ENCODE results near the gene LARP4B.

DNA sequence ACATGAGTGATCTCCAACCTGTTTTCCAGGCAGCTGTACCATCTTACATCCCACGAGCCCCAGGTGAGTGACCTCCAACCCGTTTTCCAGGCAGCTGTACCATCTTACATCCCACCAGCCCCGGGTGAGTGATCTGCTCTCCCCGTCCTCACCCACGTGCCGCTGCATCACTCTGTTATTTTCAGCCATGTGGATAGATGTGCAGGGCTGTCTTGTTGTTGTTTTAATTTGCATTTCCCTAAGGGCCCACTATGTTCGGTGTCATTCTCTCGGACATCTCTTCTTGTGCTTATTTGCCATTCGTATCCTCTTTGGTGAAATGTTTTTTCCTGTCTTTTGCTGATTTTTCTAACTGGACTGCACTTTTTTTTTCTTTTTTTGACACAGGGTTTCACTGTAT, 17.9 kb upstream of the LARP4B start:
- TF ChIP-seq, protein P1, sequence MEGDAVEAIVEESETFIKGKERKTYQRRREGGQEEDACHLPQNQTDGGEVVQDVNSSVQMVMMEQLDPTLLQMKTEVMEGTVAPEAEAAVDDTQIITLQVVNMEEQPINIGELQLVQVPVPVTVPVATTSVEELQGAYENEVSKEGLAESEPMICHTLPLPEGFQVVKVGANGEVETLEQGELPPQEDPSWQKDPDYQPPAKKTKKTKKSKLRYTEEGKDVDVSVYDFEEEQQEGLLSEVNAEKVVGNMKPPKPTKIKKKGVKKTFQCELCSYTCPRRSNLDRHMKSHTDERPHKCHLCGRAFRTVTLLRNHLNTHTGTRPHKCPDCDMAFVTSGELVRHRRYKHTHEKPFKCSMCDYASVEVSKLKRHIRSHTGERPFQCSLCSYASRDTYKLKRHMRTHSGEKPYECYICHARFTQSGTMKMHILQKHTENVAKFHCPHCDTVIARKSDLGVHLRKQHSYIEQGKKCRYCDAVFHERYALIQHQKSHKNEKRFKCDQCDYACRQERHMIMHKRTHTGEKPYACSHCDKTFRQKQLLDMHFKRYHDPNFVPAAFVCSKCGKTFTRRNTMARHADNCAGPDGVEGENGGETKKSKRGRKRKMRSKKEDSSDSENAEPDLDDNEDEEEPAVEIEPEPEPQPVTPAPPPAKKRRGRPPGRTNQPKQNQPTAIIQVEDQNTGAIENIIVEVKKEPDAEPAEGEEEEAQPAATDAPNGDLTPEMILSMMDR (IDR thresholded peaks at IDR 0.05), result no peak
- TF ChIP-seq POLR2AphosphoS5 (IDR thresholded peaks at IDR 0.05; ENCODE audit: low read depth, low read length), result no peak
- TF ChIP-seq FOXM1 (IDR thresholded peaks at IDR 0.05; ENCODE audit: low read depth), result no peak
- TF ChIP-seq TAF1 (IDR thresholded peaks at IDR 0.05; ENCODE audit: borderline replicate concordance, low read depth, low read length), result no peak
- TF ChIP-seq, protein P2, sequence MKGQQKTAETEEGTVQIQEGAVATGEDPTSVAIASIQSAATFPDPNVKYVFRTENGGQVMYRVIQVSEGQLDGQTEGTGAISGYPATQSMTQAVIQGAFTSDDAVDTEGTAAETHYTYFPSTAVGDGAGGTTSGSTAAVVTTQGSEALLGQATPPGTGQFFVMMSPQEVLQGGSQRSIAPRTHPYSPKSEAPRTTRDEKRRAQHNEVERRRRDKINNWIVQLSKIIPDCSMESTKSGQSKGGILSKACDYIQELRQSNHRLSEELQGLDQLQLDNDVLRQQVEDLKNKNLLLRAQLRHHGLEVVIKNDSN (IDR thresholded peaks at IDR 0.05; ENCODE audit: borderline replicate concordance, low read depth), result no peak
- TF ChIP-seq, protein P3, sequence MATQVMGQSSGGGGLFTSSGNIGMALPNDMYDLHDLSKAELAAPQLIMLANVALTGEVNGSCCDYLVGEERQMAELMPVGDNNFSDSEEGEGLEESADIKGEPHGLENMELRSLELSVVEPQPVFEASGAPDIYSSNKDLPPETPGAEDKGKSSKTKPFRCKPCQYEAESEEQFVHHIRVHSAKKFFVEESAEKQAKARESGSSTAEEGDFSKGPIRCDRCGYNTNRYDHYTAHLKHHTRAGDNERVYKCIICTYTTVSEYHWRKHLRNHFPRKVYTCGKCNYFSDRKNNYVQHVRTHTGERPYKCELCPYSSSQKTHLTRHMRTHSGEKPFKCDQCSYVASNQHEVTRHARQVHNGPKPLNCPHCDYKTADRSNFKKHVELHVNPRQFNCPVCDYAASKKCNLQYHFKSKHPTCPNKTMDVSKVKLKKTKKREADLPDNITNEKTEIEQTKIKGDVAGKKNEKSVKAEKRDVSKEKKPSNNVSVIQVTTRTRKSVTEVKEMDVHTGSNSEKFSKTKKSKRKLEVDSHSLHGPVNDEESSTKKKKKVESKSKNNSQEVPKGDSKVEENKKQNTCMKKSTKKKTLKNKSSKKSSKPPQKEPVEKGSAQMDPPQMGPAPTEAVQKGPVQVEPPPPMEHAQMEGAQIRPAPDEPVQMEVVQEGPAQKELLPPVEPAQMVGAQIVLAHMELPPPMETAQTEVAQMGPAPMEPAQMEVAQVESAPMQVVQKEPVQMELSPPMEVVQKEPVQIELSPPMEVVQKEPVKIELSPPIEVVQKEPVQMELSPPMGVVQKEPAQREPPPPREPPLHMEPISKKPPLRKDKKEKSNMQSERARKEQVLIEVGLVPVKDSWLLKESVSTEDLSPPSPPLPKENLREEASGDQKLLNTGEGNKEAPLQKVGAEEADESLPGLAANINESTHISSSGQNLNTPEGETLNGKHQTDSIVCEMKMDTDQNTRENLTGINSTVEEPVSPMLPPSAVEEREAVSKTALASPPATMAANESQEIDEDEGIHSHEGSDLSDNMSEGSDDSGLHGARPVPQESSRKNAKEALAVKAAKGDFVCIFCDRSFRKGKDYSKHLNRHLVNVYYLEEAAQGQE (IDR thresholded peaks at IDR 0.05; ENCODE audit: low read depth, low read length), result no peak
- no peak for TF ChIP-seq EP300 (IDR thresholded peaks at IDR 0.05; ENCODE audit: borderline replicate concordance in 1 of 2, low read depth in 1 of 2, low read length in 1 of 2)
